BE2C (cell line): Measurements from ENCODE around the gene SFRP4.

Experiments used
- DNase-seq: peaks from one replicate; pipeline ENCODE4 v3.0.0-alpha.2; 2020
- H3K27me3 ChIP-seq: fragments of 250-450 bp; sonication (Bioruptor Pico); 2 replicates; pipeline ENCODE4 v1.5.1; 2020; ENCODE audit warnings: mild to moderate bottlenecking
- H3K36me3 ChIP-seq: fragments of 250-450 bp; sonication (Bioruptor Pico); 2 replicates; pipeline ENCODE4 v1.5.1; 2020; ENCODE audit warnings: mild to moderate bottlenecking
- H3K4me1 ChIP-seq: fragments of 250-450 bp; sonication (Bioruptor Pico); 2 replicates; pipeline ENCODE4 v1.5.1; 2020
- H3K4me3 ChIP-seq: 2 replicates; pipeline ENCODE4 v1.5.1; 2011; ENCODE audit warnings: low read depth, low read length
- H3K9me3 ChIP-seq: fragments of 250-450 bp; sonication (Bioruptor Pico); 2 replicates; pipeline ENCODE4 v1.5.1; 2020
- TF ChIP-seq, protein P1 (sequence below): IDR thresholded peaks from 2 replicates; pipeline ENCODE4 v1.5.1; 2012; ENCODE audit warnings: mild to moderate bottlenecking, low read depth, low read length

SFRP4 gene

DNA sequence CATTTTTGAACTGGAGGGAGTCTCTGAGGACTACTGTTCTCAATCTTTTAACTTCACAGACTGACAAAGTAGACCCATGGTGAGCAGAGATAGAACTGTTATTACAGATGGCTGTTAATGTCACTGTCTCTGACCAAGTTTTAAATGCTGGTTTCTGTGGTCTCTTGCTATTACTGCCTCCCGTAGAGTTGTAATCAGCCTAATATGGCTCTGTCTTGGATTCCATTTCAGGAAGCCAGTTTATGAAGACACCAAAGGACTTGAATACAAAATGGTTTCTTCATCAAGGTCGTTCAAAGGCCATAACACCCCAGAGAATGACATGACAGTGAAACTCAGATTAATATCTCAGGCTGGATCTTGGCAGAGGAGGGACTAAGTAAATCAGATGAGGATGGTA lies 3.9 kb downstream of the SFRP4 start:
- Histone ChIP-seq H3K9me3 (no peaks in the 10 kb centered on the region), H3K4me3 (no peak overlapping the region), H3K36me3 (no peaks in the 10 kb centered on the region), H3K27me3 (peaks cover 22% of the 10 kb centered on the region), H3K4me1 (no peaks in the 10 kb centered on the region)
- TF ChIP-seq, protein P1, sequence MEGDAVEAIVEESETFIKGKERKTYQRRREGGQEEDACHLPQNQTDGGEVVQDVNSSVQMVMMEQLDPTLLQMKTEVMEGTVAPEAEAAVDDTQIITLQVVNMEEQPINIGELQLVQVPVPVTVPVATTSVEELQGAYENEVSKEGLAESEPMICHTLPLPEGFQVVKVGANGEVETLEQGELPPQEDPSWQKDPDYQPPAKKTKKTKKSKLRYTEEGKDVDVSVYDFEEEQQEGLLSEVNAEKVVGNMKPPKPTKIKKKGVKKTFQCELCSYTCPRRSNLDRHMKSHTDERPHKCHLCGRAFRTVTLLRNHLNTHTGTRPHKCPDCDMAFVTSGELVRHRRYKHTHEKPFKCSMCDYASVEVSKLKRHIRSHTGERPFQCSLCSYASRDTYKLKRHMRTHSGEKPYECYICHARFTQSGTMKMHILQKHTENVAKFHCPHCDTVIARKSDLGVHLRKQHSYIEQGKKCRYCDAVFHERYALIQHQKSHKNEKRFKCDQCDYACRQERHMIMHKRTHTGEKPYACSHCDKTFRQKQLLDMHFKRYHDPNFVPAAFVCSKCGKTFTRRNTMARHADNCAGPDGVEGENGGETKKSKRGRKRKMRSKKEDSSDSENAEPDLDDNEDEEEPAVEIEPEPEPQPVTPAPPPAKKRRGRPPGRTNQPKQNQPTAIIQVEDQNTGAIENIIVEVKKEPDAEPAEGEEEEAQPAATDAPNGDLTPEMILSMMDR, result no peak
- DNase-seq, result no peak

DNA sequence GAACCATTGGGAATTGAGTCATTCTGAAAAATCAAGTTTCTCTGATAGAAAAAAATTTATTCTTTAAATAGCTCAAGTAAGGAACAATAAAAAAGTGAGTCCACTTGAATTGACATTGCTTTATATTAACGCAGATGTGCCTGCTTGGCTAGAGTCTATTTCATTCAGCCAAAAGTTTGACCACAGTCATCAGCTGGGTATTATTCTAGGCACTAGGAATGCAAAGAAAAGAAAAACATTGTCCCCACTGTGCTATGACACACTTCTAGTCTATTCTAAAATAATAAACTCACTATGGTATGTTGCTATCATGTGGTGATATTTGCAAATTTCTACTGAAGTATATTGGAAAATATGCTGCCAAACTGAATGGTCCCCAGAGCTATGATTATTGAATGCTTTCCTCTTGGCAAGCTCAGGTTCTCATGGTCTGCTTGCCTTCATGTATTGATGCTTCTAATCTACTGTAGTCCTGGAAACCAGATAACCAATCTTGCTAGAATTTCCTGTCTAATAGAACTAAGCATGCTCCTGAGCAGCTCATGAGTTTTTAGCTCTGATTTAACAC lies 8.3 kb downstream of the SFRP4 start:
- no peak for DNase-seq

DNA sequence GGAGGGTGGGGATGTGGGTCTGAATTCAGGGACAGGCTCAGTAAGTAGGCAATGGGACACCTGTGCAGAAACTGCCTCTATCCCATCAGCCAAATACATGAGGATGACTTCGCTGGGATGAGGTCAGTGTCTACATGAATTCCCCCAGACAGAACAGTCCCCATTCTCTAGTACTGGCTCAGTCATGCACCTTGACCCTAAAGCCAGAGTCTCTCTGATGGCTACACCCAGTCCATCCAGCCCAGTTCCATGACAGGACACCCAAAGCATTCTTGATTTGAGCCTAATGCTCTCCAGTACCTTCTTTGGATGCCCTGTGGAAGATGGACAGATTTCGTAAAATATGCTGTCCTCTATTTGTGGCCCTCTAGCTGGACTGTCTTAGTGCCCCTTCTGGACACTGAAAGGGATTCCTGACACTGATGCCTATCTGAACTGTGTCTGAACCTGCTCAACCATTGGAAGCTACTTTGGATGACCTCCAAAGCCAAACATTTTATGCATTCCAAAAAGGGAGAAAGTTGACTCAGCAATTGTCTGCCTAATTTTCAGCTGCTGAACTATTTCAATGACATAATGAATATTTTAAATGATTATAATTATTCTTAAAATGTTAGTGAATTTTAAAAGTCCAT lies 14.6 kb downstream of the SFRP4 start:
- Histone ChIP-seq H3K27me3 (no peaks in the 10 kb centered on the region), H3K4me3 (no peak overlapping the region), H3K4me1 (no peaks in the 10 kb centered on the region), H3K9me3 (no peaks in the 10 kb centered on the region), H3K36me3 (no peaks in the 10 kb centered on the region)
- TF ChIP-seq, protein P1, result no peak
- no peak for DNase-seq

More for the DNA sequence above, 8.3 kb downstream of the SFRP4 start:
- Histone ChIP-seq H3K4me1 (no peaks in the 10 kb centered on the region), H3K4me3 (no peak overlapping the region), H3K36me3 (no peaks in the 10 kb centered on the region), H3K27me3 (no peaks in the 10 kb centered on the region), H3K9me3 (no peaks in the 10 kb centered on the region)
- TF ChIP-seq, protein P1, result no peak

DNA sequence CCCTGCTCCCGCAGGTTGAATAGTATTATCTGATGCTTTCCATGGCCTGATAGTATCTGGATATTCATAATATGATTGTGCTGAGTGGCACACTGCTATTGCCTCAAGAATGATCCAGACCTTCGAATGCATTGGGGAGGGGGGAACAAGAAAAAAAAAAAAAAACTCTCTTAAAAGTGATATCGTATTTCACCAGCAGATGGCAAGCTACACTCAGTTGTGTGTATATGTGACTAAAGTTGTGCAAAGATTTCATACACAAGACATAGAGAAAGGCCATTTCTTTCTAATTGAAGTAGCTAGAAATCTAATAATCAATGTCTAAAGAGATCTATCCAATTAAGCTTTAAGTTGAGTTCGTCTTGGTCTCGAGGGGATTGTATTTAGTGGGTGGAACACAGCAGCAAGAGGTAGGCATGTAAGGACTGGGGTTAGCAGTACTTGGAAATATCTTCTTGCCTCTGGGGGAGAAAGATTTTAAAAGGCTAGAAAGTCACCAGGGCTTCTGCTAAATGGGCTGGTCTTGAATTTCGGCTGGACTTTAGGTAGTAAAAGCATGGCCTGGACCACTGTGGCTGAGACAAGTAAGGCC lies 15.3 kb downstream of the SFRP4 start:
- Histone ChIP-seq H3K9me3 (no peaks in the 10 kb centered on the region), H3K4me1 (no peaks in the 10 kb centered on the region), H3K27me3 (no peaks in the 10 kb centered on the region), H3K4me3 (no peak overlapping the region), H3K36me3 (no peaks in the 10 kb centered on the region)
- no peak for DNase-seq
- TF ChIP-seq, protein P1, result peak; percentile 60

DNA sequence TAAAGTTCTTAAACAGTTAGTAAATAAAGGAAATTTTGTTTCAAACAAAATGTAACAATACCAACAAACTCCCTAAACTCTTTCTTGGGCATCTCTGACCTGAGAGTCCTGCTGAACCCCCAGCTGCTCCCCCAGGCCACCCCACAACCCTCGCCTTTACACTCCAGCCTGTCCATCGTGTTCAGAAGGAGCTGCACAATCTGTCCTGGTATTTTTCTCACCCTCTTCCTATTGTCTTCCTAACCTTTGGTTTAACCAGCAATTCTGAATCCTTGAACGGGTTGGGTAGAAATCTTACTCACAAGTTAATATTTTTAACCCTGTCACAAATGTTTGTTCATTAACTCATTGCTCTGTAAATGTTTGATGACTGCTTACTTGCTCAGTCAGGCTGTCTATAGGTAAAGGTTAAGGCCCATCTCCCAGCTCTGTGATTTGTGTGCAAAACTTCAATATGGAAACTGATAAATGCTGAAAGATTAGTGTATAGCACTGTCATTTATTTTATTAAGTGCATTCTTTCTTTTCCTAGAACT lies 16.8 kb downstream of the SFRP4 start:
- H3K9me3 ChIP-seq, result no peaks in the 10 kb centered on the region
- DNase-seq, result no peak
- no peaks in the 10 kb centered on the region for H3K27me3 ChIP-seq
- TF ChIP-seq, protein P1, result no peak
- H3K4me3 ChIP-seq, result no peak overlapping the region
- H3K36me3 ChIP-seq, result no peaks in the 10 kb centered on the region
- no peaks in the 10 kb centered on the region for H3K4me1 ChIP-seq

DNA sequence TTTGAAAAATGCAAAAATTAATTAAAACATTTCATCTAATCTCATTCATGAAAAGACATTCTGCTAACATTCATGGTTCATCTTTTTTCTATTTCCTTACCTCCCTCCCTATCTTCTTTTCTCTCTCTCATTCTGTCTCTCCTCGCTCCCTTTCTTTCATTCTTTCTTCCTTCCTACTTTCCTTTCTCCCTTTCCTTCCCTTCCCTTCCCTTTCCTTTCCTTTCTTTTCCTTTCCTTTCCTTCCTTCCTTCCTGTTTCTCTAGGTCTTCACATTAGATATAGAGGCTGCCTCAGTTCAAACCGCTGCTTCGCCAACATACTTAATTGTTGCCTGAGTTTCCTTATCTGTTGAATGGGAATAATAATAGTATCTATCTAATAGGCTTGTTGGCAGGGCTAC lies 21.9 kb downstream of the SFRP4 start:
- DNase-seq, result no peak
- TF ChIP-seq, protein P1, result no peak
- Histone ChIP-seq H3K4me3 (no peak overlapping the region), H3K4me1 (no peaks in the 10 kb centered on the region), H3K9me3 (no peaks in the 10 kb centered on the region), H3K36me3 (no peaks in the 10 kb centered on the region), H3K27me3 (no peaks in the 10 kb centered on the region)
